Mammary epithelial cell (primary cell): ENCODE data around the gene MICAL3.

Experiments used
- CTCF ChIP-seq, 2 donors: IDR thresholded peaks in 1 of 2; conservative IDR thresholded peaks in 1 of 2; 2 replicates each; pipeline ENCODE4 v1.5.1; 2011 to 2012; ENCODE audit warnings: inconsistent platforms in 2 of 2, low read length in 2 of 2, mild to moderate bottlenecking in 2 of 2, control low read depth in 1 of 2, low read depth in 1 of 2; ENCODE audit not compliant: insufficient read depth in 1 of 2; ENCODE audit errors: extremely low read depth in 1 of 2
- EZH2 ChIP-seq: IDR thresholded peaks from 2 replicates; pipeline ENCODE4 v1.6.1; 2012; ENCODE audit warnings: low read length, inconsistent platforms, borderline replicate concordance

DNA sequence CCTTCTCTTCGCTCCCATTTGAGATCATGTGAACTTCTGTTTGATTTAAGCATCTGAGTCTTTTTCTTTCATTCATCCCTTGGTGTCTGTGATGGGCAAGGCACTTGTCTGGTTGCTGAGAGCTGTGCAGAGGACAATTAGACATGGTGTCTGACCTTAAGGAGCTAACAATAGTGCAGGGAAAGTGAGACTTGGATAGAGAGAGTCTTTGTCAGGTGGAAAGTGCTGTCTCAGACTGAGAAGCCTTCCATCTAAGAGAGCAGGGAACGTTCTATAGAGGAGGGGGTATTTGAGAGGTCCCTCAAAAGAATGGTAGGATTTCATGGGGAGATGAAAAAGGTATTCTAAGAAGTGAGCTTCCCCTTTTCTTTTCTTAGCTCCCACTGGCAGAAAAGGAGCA is 14.1 kb downstream of the MICAL3 start:
- TF ChIP-seq EZH2 = no peak
- no peak for TF ChIP-seq CTCF (conservative IDR thresholded peaks at IDR 0.05 in 1 of 2, IDR thresholded peaks at IDR 0.05 in 1 of 2; ENCODE audit: extremely low read depth in 1 of 2, insufficient read depth in 1 of 2, low read depth in 1 of 2, low read length in 2 of 2)
